Activated CD8-positive, alpha-beta memory T cell treated with anti-CD3 and anti-CD28 coated beads for 24 hours (primary cell): ENCODE data around the gene BMP6.

Experiments
- DNase-seq: peaks from one replicate; pipeline ENCODE4 v3.0.0-alpha.2; 2020

Gene BMP6

GRCh38 chr6:7750197-7750596 is 24.3 kb downstream of the BMP6 start:
- DNase-seq = no peak

GRCh38 chr6:7758456-7758855 is 32.6 kb downstream of the BMP6 start:
- DNase-seq = no peak

- DNase-seq = no peak
These were observed 33.4 kb downstream of the BMP6 start for GRCh38 chr6:7759320-7759719.

DNA sequence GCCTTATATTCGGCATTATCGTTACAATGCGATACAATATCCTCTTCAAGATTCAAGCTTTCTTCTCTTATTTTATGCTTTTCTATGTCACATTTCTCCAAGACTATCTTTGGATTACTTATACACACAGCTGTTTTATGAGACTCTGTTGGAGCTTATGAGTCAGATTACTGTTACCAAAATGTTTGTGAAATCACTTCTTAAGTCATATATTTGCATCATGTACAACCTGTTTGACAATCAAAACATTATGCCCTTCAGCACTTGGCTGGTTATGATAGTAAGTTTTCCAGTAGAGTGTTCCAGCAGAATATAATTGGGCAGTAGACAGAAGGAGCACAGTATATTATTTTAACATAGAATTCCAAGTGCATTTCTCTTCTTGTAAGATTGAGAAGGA is 35.2 kb downstream of the BMP6 start:
- no peak for DNase-seq

- no peak for DNase-seq
These were observed 36.9 kb downstream of the BMP6 start for GRCh38 chr6:7762760-7763159.

DNA sequence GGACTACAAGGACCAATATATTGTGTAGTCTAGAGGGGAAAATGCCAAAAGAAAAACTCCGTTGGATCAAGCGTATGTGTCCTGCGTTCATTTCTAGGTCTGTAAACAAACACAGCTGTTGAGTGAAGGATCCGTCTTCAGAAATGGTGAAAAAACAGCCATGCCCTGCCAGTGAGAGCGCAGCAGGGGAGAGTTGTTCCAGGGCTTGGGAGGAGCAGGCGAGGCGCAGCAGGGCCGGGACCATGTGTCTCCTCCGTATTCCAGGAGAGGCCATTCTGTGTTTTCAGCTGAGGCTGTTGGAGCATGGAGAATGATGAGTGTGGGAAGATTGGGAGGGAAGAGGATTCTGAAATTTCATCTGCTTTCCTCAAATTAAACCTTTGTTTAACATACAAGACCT is 38.0 kb downstream of the BMP6 start:
- DNase-seq = no peak

GRCh38 chr6:7765575-7766325 is 39.9 kb downstream of the BMP6 start:
- no peak for DNase-seq

GRCh38 chr6:7769702-7770101 is 43.8 kb downstream of the BMP6 start:
- no peak for DNase-seq

DNA sequence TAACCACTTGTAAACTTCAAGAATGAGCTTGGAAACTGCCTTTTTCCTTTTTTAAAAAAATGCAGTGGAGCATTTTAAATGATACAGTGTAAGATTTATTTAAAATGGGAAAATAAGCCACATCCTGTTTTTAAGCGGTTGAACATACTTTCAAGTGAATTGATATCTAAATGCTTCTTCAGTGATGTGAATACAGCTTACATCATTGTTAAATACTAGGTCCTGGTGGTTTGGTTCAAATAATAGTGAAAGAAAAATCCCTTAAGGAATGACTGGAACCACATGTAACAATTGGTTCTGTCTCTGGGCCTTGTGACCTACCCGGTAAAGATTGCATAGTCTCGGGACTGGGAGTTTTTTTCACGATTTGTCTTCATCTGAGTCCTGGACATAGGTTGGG is 44.2 kb downstream of the BMP6 start:
- no peak for DNase-seq

DNA sequence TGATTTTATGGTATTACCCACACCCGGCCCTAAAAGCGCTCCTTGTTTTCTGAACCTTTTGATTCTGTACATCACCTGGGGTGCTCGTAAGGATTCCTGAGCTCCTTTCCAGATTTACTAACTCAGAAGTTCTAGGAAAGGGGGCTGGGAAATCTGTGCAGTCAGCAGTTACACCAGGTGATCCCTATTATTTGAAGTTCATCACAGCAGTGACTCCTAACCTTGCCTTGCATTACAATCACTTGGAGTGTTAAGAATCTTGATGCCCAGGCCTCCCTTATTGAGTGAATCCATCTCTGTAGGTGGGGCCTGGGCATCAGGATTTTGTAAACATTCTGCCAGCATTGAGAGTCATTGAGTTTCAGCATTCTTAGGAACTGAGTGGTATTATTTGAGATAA is 44.7 kb downstream of the BMP6 start:
- DNase-seq = no peak

- DNase-seq = no peak
These were observed 47.4 kb downstream of the BMP6 start for GRCh38 chr6:7773322-7773721.

GRCh38 chr6:7773914-7774313 is 48.0 kb downstream of the BMP6 start:
- DNase-seq = no peak

- DNase-seq = no peak
These were observed 50.6 kb downstream of the BMP6 start for GRCh38 chr6:7776509-7776908.

DNA sequence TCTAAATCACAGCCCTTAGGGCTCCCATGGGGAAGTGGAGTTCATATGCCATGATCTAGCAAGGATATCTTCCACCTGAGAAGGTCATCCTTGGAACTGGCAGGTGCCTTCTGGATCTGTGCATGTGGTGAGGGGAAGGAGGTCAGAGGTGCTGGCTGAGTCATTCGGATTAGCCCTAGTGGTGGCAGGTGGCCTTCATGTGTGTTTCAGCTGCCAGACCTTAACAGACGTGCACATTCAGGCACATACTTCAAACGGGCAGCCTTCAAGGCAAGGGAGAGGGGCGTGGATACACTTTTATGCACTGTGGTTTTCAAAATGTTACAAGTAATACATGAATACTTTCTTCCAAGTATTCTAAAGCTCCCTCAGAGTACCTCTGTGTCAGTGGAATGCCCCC is 51.2 kb downstream of the BMP6 start:
- no peak for DNase-seq

- DNase-seq = no peak
These were observed 55.3 kb downstream of the BMP6 start for GRCh38 chr6:7781240-7781639.

DNA sequence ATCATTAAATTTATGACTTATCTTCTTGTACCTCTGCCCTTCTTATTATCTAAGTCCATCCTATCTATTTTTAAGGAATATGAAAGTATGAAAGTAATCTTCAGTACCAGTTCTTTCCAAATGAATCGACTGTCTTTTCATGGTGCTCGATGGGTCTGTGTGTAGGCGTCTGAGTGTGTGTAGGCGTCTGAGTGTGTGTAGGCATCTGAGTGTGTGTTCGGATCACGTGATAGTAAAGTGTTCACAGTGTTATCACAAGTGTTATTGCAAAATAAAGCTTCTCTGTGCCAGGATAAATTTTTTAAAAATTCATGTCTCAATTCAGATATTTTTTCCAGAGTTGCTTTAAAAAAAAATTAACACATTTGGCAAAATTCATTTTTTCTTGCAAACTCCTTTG is 58.3 kb downstream of the BMP6 start:
- no peak for DNase-seq

- DNase-seq = no peak
These were observed 58.8 kb downstream of the BMP6 start for GRCh38 chr6:7784706-7785105.

GRCh38 chr6:7785243-7786035 is 59.5 kb downstream of the BMP6 start:
- no peak for DNase-seq

DNA sequence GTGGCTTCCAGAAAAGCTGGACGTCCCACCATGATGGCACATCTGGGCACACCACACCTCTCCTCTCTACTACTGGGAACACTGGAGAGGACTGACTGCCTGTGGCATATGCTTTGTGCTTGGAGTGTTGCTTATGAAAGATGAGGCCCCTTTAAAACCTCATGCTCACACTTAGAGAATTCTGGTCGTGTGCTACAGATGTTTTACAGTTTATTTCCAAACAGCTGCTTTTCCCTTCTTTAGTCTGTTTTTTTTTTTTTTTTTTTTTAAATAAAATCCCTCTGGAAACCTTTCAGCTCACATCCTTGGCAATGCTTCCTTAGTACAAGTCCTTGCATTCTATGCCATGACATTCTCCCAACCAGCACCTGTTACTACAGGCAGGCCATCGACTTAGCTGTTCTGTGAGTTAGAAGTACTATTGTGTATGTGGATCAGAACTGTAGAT is 60.3 kb downstream of the BMP6 start:
- no peak for DNase-seq

GRCh38 chr6:7787137-7787608 is 61.3 kb downstream of the BMP6 start:
- DNase-seq = no peak

- DNase-seq = no peak
These were observed 61.8 kb downstream of the BMP6 start for GRCh38 chr6:7787731-7788130.

- DNase-seq = no peak
These were observed 68.6 kb downstream of the BMP6 start for GRCh38 chr6:7794509-7794908.

DNA sequence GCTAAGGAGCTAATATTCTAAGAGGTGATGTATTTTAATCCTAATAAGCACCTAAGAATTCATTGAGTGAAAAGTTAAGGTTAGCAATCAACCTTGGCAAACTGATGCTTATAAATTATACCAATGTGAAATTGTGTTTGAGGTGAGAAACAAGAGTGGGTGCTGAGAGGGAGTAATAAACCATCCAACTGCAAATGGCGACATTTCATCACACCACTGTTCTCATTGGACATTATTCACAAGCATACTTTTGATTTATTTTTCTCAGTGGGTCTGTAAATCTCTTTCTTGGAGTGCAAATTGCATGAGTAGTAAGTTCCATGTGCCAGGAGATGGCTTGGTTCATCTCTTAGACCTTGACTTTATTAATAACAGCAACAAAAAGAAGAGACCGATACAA is 71.5 kb downstream of the BMP6 start:
- DNase-seq = no peak

- no peak for DNase-seq
These were observed 72.9 kb downstream of the BMP6 start for GRCh38 chr6:7798751-7799150.
